GM21717 (cell line): ENCODE data around the gene HS6ST2.

Experiments used
- ATAC-seq: cut with Tn5 transposase; IDR thresholded peaks from one replicate; pipeline ENCODE4 v1.9.1; 2021; ENCODE audit warnings: mild to moderate bottlenecking, moderate library complexity; ENCODE audit not compliant: unreplicated experiment

HS6ST2 gene

GRCh38 chrX:132853040-132853439 is 105.4 kb downstream of the HS6ST2 start:
- no peak for ATAC-seq

GRCh38 chrX:132848296-132848970 is 110.0 kb downstream of the HS6ST2 start:
- ATAC-seq = no peak

GRCh38 chrX:132843363-132843762 is 115.1 kb downstream of the HS6ST2 start:
- ATAC-seq = no peak

- no peak for ATAC-seq
Observed at GRCh38 chrX:132842460-132843238, 115.8 kb downstream of the HS6ST2 start.

- no peak for ATAC-seq
Observed at GRCh38 chrX:132837967-132838366, 120.5 kb downstream of the HS6ST2 start.

GRCh38 chrX:132837126-132837525 is 121.3 kb downstream of the HS6ST2 start:
- ATAC-seq = no peak

GRCh38 chrX:132836471-132836870 is 122.0 kb downstream of the HS6ST2 start:
- no peak for ATAC-seq

- ATAC-seq = no peak
Observed at GRCh38 chrX:132834741-132835140, 123.7 kb downstream of the HS6ST2 start.

GRCh38 chrX:132834109-132834508 is 124.3 kb downstream of the HS6ST2 start:
- ATAC-seq = no peak

- ATAC-seq = no peak
Observed at GRCh38 chrX:132833373-132833772, 125.1 kb downstream of the HS6ST2 start.

- ATAC-seq = no peak
Observed at GRCh38 chrX:132831336-132831973, 127.0 kb downstream of the HS6ST2 start.

GRCh38 chrX:132822634-132823012 is 135.8 kb downstream of the HS6ST2 start:
- ATAC-seq = no peak

GRCh38 chrX:132821974-132822633 is 136.3 kb downstream of the HS6ST2 start:
- no peak for ATAC-seq

GRCh38 chrX:132820675-132821074 is 137.8 kb downstream of the HS6ST2 start:
- no peak for ATAC-seq

GRCh38 chrX:132819711-132820264 is 138.6 kb downstream of the HS6ST2 start:
- no peak for ATAC-seq

GRCh38 chrX:132818638-132819037 is 139.8 kb downstream of the HS6ST2 start:
- ATAC-seq = no peak

- no peak for ATAC-seq
Observed at GRCh38 chrX:132815643-132816042, 142.8 kb downstream of the HS6ST2 start.

GRCh38 chrX:132810964-132811712 is 147.3 kb downstream of the HS6ST2 start:
- ATAC-seq = no peak

GRCh38 chrX:132810488-132810887 is 147.9 kb downstream of the HS6ST2 start:
- no peak for ATAC-seq

GRCh38 chrX:132809581-132809980 is 148.8 kb downstream of the HS6ST2 start:
- no peak for ATAC-seq
